Stimulated activated CD8-positive, alpha-beta memory T cell treated with anti-CD3 and anti-CD28 coated beads, Interleukin-4, amount 100 ng/mL, for 4 hours (primary cell): ENCODE results near the gene RAD23B.

Source experiments
- DNase-seq, 2 donors: peaks; one replicate each; pipeline ENCODE4 v3.0.0-alpha.2; 2020; ENCODE audit warnings: low read depth in 2 of 2, low spot score in 1 of 2

The RAD23B gene

GRCh38 chr9:107334103-107334776, 51.2 kb downstream of the RAD23B start:
- no peak for DNase-seq

- no peak for DNase-seq
These were observed 52.3 kb downstream of the RAD23B start for GRCh38 chr9:107335331-107335730.

- no peak for DNase-seq
These were observed 53.8 kb downstream of the RAD23B start for GRCh38 chr9:107336718-107337360.

GRCh38 chr9:107337676-107338590, 54.9 kb downstream of the RAD23B start:
- DNase-seq: no peak

GRCh38 chr9:107338911-107339659, 56.0 kb downstream of the RAD23B start:
- no peak for DNase-seq

DNA sequence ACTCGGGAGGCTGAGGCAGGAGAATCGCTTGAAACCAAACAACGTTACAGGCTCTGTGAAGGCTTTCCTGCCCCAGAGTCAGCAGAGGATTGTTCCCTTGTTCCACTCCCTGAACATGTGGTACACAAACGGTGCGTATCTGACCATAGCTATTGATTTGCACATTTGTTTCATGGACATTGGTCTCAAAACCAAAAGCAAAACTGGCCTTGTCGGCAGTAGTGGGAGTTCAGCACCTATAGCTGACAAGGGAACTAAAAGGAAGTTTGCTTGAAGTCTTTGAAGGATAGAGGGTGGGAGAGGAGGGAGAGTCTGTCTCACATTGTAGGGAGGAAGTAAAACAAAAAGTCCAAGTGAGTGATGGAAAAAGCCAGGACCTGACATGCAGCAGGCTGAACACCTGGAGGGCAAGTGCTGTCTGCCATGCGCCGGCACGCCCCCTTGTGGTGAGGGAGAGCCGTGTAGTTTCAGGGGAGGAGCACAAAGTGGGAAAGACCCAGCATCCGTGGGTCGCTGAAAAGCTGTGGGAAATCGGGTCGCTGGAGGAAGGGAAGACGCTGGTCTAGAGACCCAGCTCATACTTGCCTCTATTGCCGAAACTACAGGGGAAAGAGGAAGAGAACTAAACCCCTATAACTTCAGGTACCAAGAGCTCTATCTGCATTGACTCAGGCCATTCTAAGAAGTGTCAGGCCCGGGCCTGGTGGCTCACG, 58.0 kb downstream of the RAD23B start:
- peak; percentile 55 to 77 for DNase-seq

DNA sequence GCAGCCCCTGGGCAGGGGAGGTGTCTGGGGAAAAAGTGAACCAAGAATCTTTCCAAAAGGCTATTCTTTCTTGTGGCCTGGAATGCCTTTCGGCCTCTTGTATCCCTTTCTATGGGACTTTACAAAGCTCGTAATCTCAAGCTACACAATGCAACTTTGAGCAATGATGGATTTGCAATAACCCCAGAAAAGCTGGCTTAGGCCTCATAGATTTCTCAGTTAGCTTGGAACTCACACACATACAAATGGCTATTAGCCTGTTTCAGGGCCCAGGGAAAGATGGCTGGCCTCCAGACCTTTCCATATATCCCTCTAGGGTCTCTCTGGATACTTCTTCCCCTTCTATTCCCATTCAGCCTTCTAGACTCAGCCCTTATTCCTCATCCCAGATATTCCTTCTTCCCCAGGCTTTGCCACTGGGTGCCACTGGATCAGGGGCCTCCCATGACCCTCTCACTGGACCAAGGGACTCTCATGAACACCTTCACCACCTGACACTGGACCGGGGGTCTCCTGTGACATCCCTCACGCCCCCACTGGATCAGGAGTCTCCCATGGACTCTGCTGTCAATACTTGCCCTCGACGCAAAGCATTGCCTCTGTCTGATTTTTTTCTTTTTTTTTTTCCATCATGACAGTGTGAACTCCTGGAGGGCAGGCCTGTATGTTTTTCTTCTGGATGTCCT, 59.5 kb downstream of the RAD23B start:
- DNase-seq: no peak

GRCh38 chr9:107345327-107345726, 62.2 kb downstream of the RAD23B start:
- DNase-seq: no peak

GRCh38 chr9:107348836-107349235, 65.8 kb downstream of the RAD23B start:
- DNase-seq: no peak

DNA sequence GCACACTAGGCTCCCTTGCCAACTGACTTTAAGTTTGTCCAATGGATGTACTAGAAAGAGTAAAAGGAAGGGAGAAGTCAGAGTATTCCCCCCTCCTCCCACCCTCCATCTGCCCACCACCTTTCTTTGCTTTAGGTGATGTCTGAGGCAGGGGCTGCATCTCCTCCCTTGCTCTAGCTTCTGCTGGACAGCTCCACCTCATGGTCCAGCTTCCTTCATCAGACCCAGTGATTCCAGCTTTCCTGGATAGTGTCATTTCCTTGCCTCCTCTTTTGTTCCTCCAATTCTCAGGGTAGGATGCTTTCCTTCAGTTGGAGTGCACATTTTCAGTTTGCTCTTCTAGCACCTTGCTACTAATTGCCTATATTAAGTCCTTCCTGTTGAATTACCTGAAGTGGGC, 67.4 kb downstream of the RAD23B start:
- DNase-seq: no peak

- DNase-seq: no peak
These were observed 68.4 kb downstream of the RAD23B start for GRCh38 chr9:107351382-107352045.

GRCh38 chr9:107355394-107355793, 72.3 kb downstream of the RAD23B start:
- DNase-seq: no peak

- DNase-seq: no peak
These were observed 75.9 kb downstream of the RAD23B start for GRCh38 chr9:107358986-107359385.

DNA sequence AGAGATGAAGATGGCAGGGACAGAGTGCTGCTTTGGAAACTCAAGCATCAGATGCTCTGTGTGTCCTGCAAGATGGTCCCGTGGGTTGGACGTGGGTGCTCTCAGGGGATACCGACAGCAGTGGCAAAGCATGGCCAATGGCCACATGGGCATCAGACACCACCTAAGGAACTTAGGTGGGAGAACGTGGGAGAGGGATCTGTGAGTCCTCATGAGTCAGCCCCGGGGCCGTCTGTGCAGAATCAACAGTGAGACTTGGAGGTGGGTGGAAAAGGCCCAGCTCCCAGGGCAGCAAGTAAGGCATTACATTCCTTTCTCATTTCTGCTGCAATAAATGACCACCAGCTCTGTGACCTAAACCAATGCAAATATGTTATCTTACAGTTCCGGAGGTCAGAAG, 77.0 kb downstream of the RAD23B start:
- DNase-seq: no peak

DNA sequence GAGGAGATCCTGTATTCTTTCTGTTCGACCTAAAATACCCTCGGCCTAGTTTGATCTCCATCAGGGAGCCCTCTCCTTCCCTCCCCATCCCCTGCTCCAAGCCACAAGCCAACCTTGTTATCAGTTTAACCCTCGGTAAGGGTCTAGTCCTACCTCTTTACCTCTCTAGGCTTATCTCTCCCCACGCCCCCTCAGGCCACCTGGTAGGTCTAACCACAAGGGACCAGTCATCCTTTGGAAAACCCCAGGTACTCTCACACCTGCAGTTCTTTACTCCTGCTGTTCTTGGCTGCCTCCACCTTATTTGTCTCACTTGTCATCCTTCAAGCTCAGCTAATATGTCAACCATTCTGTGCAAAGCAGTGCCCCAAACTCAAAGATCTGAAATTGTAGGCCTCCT, 78.7 kb downstream of the RAD23B start:
- DNase-seq: no peak

DNA sequence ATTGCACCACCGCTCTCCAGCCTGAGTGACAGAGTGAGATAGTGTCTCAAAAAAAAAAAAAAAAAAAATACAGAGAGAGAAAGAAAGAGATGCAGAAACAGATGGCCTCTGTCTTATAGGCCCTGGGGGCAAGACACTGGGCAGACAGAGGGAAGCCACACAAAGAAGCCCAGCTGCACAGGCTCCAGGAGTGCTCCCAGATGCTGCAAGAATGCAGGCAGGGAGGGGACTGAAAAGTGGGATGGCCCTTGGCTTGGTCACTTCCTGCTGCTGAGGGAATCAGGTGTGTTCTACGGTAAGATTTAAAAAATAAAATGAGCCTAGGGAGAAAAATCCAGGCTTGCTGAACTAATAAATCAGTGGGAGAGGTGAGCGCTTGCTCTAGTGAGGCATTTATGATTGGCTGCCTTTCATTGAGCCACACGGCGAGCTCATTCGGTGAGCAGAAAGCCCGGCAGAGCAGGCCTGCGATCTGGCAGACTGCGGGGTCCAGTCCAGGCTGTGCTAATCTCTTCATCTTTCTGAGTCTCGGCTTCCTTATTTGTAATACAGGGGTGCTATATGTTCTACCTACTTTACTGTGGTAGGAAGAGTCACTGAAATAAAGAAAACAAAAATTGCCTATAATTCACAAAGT, 80.6 kb downstream of the RAD23B start:
- no peak for DNase-seq

GRCh38 chr9:107367727-107368502, 84.8 kb downstream of the RAD23B start:
- DNase-seq: no peak

- DNase-seq: no peak
These were observed 85.6 kb downstream of the RAD23B start for GRCh38 chr9:107368696-107369095.
